Activated CD8-positive, alpha-beta T cell treated with anti-CD3 and anti-CD28 coated beads for 36 hours (primary cell): ENCODE data around the gene HEATR5A. TPM values are rescaled to one million over a fixed set of nuclear protein-coding genes. Genes with fewer than 3 reads are reported as not detected.

Experiments used
- ATAC-seq: fragments of 200-7000 bp; cut with Tn5 transposase; one replicate; pipeline ENCODE4 v1.10.0; 2021; ENCODE audit warnings: mild to moderate bottlenecking, moderate library complexity
- CTCF ChIA-PET: fragments of 350-600 bp; sonication (Branson Sonifier 250); formaldehyde crosslinking; loops from one replicate; lab custom pipeline; 2021; ENCODE audit warnings: antibody characterized with exemption; lab: Charles Lee
- POLR2A ChIA-PET: fragments of 350-600 bp; sonication (Branson Sonifier 250); formaldehyde crosslinking; loops from one replicate; lab custom pipeline; 2021; ENCODE audit warnings: antibody characterized with exemption; lab: Charles Lee
- DNase-seq: peaks from one replicate; pipeline ENCODE4 v3.0.0-alpha.2; 2020
- H3K27ac Mint-ChIP-seq: one replicate; pipeline ENCODE4 v1.8.0; 2021; ENCODE audit warnings: mild to moderate bottlenecking, mixed read lengths
- H3K27me3 Mint-ChIP-seq: one replicate; pipeline ENCODE4 v1.8.0; 2021; ENCODE audit warnings: mixed read lengths
- H3K36me3 Mint-ChIP-seq: one replicate; pipeline ENCODE4 v1.8.0; 2021; ENCODE audit warnings: low read depth, mixed read lengths
- H3K4me1 Mint-ChIP-seq: one replicate; pipeline ENCODE4 v1.8.0; 2021; ENCODE audit warnings: low read depth, mixed read lengths
- H3K4me3 Mint-ChIP-seq: one replicate; pipeline ENCODE4 v1.8.0; 2021; ENCODE audit warnings: mild to moderate bottlenecking, moderate library complexity, mixed read lengths
- H3K9me3 Mint-ChIP-seq: one replicate; pipeline ENCODE4 v1.8.0; 2021; ENCODE audit warnings: mixed read lengths
- CTCF ChIP-seq: fragments of 200-600 bp; IDR thresholded peaks from one replicate; pipeline ENCODE4 v1.8.0; 2022; ENCODE audit warnings: antibody characterized with exemption, mild to moderate bottlenecking
- intact Hi-C: fragments of 100-400 bp; cut with micrococcal nuclease; formaldehyde crosslinking; loops from one replicate; pipeline ENCODE4 v1.10.0; 2022
- total RNA-seq, 2 experiments: library from RNA; stranded (reverse); gene quantifications; one replicate each; pipeline ENCODE4 v1.2.3, GENCODE V29; 2021

HEATR5A gene
- total RNA-seq, 2 experiments from 2014 or later = 12.7 to 15.7 TPM

GRCh38 chr14:31435276-31435675 is 14.9 kb upstream of the HEATR5A start:
- Mint-ChIP-seq H3K4me1 (peaks cover 4% of the 10 kb centered on the region), H3K27ac (no peak overlapping the region), H3K9me3 (peaks cover 7% of the 10 kb centered on the region), H3K27me3 (no peaks in the 10 kb centered on the region), H3K4me3 (no peak overlapping the region), H3K36me3 (peaks cover 32% of the 10 kb centered on the region)
- no peak for TF ChIP-seq CTCF
- ChIA-PET CTCF (interaction anchor here (0.8 to 2.2 kb wide), 4 partner anchors 13 to 18 kb away, joined by 3 to 11 read pairs (median 4); partner anchors contain the start of gene HEATR5A), POLR2A (interaction anchor here (1.5 kb wide), 1 partner anchor 16 kb away, joined by 4 read pairs; no protein-coding TSS in a partner anchor)
- ATAC-seq = no peak
- no peak for DNase-seq
- intact Hi-C loops = no loop called here

- DNase-seq (no peak), ATAC-seq (no peak)
- H3K9me3 Mint-ChIP-seq = peaks cover 5% of the 10 kb centered on the region
- no peak overlapping the region for H3K4me3 Mint-ChIP-seq
- peaks cover 18% of the 10 kb centered on the region for H3K36me3 Mint-ChIP-seq
- intact Hi-C loops = no loop called here
- ChIA-PET CTCF (no interaction called here), POLR2A (no interaction called here)
- peaks cover 18% of the 10 kb centered on the region for H3K4me1 Mint-ChIP-seq
- TF ChIP-seq CTCF = no peak
- H3K27me3 Mint-ChIP-seq = no peaks in the 10 kb centered on the region
- peak overlapping the region; percentile 59 for H3K27ac Mint-ChIP-seq
Observed at GRCh38 chr14:31430634-31431264, 10.4 kb upstream of the HEATR5A start.

DNA sequence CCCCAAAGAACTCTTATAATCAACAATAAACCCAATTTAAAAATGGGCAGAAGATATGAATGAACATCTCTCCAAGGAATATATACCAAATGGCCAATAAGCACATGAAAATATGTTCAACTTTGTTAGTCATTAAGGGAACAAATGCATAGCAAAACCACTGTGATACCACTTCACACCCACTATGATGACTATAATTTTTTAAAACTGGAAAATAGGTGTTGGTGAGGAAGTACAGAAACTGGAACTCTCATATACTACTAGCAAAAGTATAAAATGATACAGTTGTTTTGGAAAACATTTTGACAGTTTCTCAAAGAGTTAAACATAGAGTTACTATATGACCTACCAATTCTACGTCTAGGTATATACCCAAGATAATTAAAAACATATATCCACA is 9.4 kb upstream of the HEATR5A start:
- H3K27me3 Mint-ChIP-seq = no peaks in the 10 kb centered on the region
- POLR2A ChIA-PET = no interaction called here
- intact Hi-C loops = no loop called here
- H3K36me3 Mint-ChIP-seq = peaks cover 18% of the 10 kb centered on the region
- H3K4me1 Mint-ChIP-seq = peaks cover 18% of the 10 kb centered on the region
- H3K27ac Mint-ChIP-seq = peak overlapping the region; percentile 61
- peaks cover 5% of the 10 kb centered on the region for H3K9me3 Mint-ChIP-seq
- H3K4me3 Mint-ChIP-seq = no peak overlapping the region
- TF ChIP-seq CTCF = no peak
- CTCF ChIA-PET = interaction anchor here (1.3 to 2.0 kb wide), 2 partner anchors 10 to 24 kb away, joined by 3 to 8 read pairs; partner anchors contain the start of gene HEATR5A
- DNase-seq = no peak
- ATAC-seq = peak; percentile 77

DNA sequence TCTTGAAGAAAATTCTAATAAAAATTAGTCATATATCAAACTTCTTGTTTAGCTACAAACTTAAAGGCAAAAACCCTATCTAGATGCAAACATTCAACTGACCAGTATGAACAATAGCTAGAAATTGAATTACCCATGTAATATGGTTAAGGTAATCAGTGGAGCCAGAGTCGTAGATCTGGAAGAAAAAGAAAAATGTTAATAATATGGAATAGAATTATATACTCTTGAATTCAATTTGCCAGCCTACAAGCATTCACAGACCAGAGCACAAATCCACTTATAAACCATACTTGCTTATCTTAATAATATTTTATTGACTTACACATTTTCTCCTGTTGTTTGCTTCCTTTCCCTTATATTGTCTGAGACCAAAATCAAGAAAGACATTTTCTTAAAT is 7.7 kb upstream of the HEATR5A start:
- Mint-ChIP-seq H3K27me3 (no peaks in the 10 kb centered on the region), H3K4me1 (peaks cover 18% of the 10 kb centered on the region), H3K9me3 (peaks cover 5% of the 10 kb centered on the region), H3K4me3 (no peak overlapping the region), H3K36me3 (peaks cover 16% of the 10 kb centered on the region), H3K27ac (no peak overlapping the region)
- DNase-seq = no peak
- CTCF ChIA-PET = interaction anchor here (2.0 kb wide), 1 partner anchor 8 kb away, joined by 8 read pairs; the partner anchor contains the start of gene HEATR5A
- no peak for TF ChIP-seq CTCF
- no peak for ATAC-seq
- POLR2A ChIA-PET = interaction anchor here (1.2 kb wide), 1 partner anchor 16 kb away, joined by 3 read pairs; no protein-coding TSS in a partner anchor
- intact Hi-C loops = no loop called here

GRCh38 chr14:31426663-31427062 is 6.3 kb upstream of the HEATR5A start:
- no peaks in the 10 kb centered on the region for H3K9me3 Mint-ChIP-seq

More at GRCh38 chr14:31426663-31427062, 6.3 kb upstream of the HEATR5A start:
- H3K36me3 Mint-ChIP-seq = peaks cover 7% of the 10 kb centered on the region
- no peak for DNase-seq
- H3K4me1 Mint-ChIP-seq = peaks cover 18% of the 10 kb centered on the region
- ATAC-seq = no peak
- H3K27me3 Mint-ChIP-seq = no peaks in the 10 kb centered on the region
- no peak overlapping the region for H3K4me3 Mint-ChIP-seq
- ChIA-PET CTCF (interaction anchor here (1.2 kb wide), 1 partner anchor 23 kb away, joined by 5 read pairs; no protein-coding TSS in a partner anchor), POLR2A (interaction anchor here (0.8 kb wide), 1 partner anchor 56 kb away, joined by 3 read pairs; no protein-coding TSS in a partner anchor)
- H3K27ac Mint-ChIP-seq = no peak overlapping the region
- TF ChIP-seq CTCF = no peak
- intact Hi-C loops = no loop called here
